ENCODE measurements around the gene GYPA. TPM values are rescaled to one million over a fixed set of nuclear protein-coding genes. Genes with fewer than 3 reads are reported as not detected.
"Not testable (repeated sequence)": the region's sequence is repeated elsewhere in the genome, so short reads cannot be mapped to it uniquely, and the experiment has no call there.

The GYPA gene
- total RNA-seq = under 0.01 TPM

- DNase-seq (ENCODE audit: low read depth in 2 of 3, low spot score in 2 of 3) = not testable (repeated sequence)
Observed at GRCh38 chr4:144140594-144141295, at the start of gene GYPA. Gene GYPA, minus strand, starts transcription at chr4:144140718. Its CDS starts 83 bp downstream, at chr4:144140635.

GRCh38 chr4:144190009-144190408 is 49.5 kb upstream of the GYPA start:
- DNase-seq (ENCODE audit: low read depth in 2 of 3, low spot score in 2 of 3) = no peak

GRCh38 chr4:144189121-144189520 is 48.6 kb upstream of the GYPA start:
- no peak for DNase-seq (ENCODE audit: low read depth in 2 of 3, low spot score in 2 of 3)

GRCh38 chr4:144185086-144185485 is 44.6 kb upstream of the GYPA start:
- DNase-seq (ENCODE audit: low read depth in 2 of 3, low spot score in 2 of 3) = no peak

- no peak for DNase-seq (ENCODE audit: low read depth in 2 of 3, low spot score in 2 of 3)
Observed at GRCh38 chr4:144183165-144183564, 42.6 kb upstream of the GYPA start.

GRCh38 chr4:144181391-144181790 is 40.9 kb upstream of the GYPA start:
- DNase-seq (ENCODE audit: low read depth in 2 of 3, low spot score in 2 of 3) = peak in 1 of 3 donors; percentile 6

- no peak for DNase-seq (ENCODE audit: low read depth in 2 of 3, low spot score in 2 of 3)
Observed at GRCh38 chr4:144179152-144179739, 38.7 kb upstream of the GYPA start.

- no peak for DNase-seq (ENCODE audit: low read depth in 2 of 3, low spot score in 2 of 3)
Observed at GRCh38 chr4:144178414-144178813, 37.9 kb upstream of the GYPA start.

GRCh38 chr4:144176476-144176875 is 36.0 kb upstream of the GYPA start:
- DNase-seq (ENCODE audit: low read depth in 2 of 3, low spot score in 2 of 3) = no peak

GRCh38 chr4:144174401-144175067 is 34.0 kb upstream of the GYPA start:
- DNase-seq (ENCODE audit: low read depth in 2 of 3, low spot score in 2 of 3) = peak; percentile 11 to 77 (median 50)

- no peak for DNase-seq (ENCODE audit: low read depth in 2 of 3, low spot score in 2 of 3)
Observed at GRCh38 chr4:144171697-144172096, 31.2 kb upstream of the GYPA start.

- no peak for DNase-seq (ENCODE audit: low read depth in 2 of 3, low spot score in 2 of 3)
Observed at GRCh38 chr4:144169211-144169610, 28.7 kb upstream of the GYPA start.

GRCh38 chr4:144154044-144154443 is 13.5 kb upstream of the GYPA start:
- no peak for DNase-seq (ENCODE audit: low read depth in 2 of 3, low spot score in 2 of 3)

- peak; percentile 1 to 52 (median 14) for DNase-seq (ENCODE audit: low read depth in 2 of 3, low spot score in 2 of 3)
Observed at GRCh38 chr4:144142690-144143326, 2.3 kb upstream of the GYPA start.

GRCh38 chr4:144141493-144141892 is 975 bp upstream of the GYPA start:
- DNase-seq (ENCODE audit: low read depth in 2 of 3, low spot score in 2 of 3) = no peak

GRCh38 chr4:144139991-144140390 is 527 bp downstream of the GYPA start:
- DNase-seq (ENCODE audit: low read depth in 2 of 3, low spot score in 2 of 3) = not testable (repeated sequence)

GRCh38 chr4:144139547-144139946 is 971 bp downstream of the GYPA start:
- DNase-seq (ENCODE audit: low read depth in 2 of 3, low spot score in 2 of 3) = not testable (repeated sequence)

- not testable (repeated sequence) for DNase-seq (ENCODE audit: low read depth in 2 of 3, low spot score in 2 of 3)
Observed at GRCh38 chr4:144138239-144138638, 2.3 kb downstream of the GYPA start.

- DNase-seq (ENCODE audit: low read depth in 2 of 3, low spot score in 2 of 3) = not testable (repeated sequence)
Observed at GRCh38 chr4:144137137-144137931, 3.2 kb downstream of the GYPA start.

- DNase-seq (ENCODE audit: low read depth in 2 of 3, low spot score in 2 of 3) = not testable (repeated sequence)
Observed at GRCh38 chr4:144136189-144136588, 4.3 kb downstream of the GYPA start.

All from hematopoietic multipotent progenitor cell (in vitro differentiated cells).